Measurements from ENCODE around the gene FNDC3A.

The FNDC3A gene

GRCh38 chr13:49245101-49245500, 269.4 kb downstream of the FNDC3A start:
- Mint-ChIP-seq H3K36me3 (peaks cover 2% of the 10 kb centered on the region), H3K27ac (no peak overlapping the region), H3K27me3 (no peaks in the 10 kb centered on the region), H3K4me3 (no peak overlapping the region), H3K4me1 (peaks cover 18% of the 10 kb centered on the region), H3K9me3 (no peaks in the 10 kb centered on the region)
- no peak for ATAC-seq

GRCh38 chr13:49246850-49247642, 271.3 kb downstream of the FNDC3A start:
- no peaks in the 10 kb centered on the region for H3K27me3 Mint-ChIP-seq
- peaks cover 21% of the 10 kb centered on the region for H3K4me1 Mint-ChIP-seq
- no peaks in the 10 kb centered on the region for H3K9me3 Mint-ChIP-seq
- H3K4me3 Mint-ChIP-seq = peak overlapping the region; percentile 99
- ATAC-seq = peak; percentile 71
- peak overlapping the region; percentile 95 for H3K27ac Mint-ChIP-seq
- H3K36me3 Mint-ChIP-seq = peaks cover 11% of the 10 kb centered on the region

- Mint-ChIP-seq H3K36me3 (peaks cover 11% of the 10 kb centered on the region), H3K27ac (peak within 1 kb of the TSS; percentile 95)
Measured at GRCh38 chr13:49247643-49248621, 272.2 kb downstream of the FNDC3A start, which contains the start of gene CDADC1. Gene CDADC1, plus strand, starts transcription at chr13:49247925. Its CDS starts 113 bp downstream, at chr13:49248038.

GRCh38 chr13:49248622-49249002, 272.9 kb downstream of the FNDC3A start:
- peaks cover 11% of the 10 kb centered on the region for H3K36me3 Mint-ChIP-seq
- peak overlapping the region; percentile 99 for H3K4me3 Mint-ChIP-seq
- H3K27ac Mint-ChIP-seq = peak overlapping the region; percentile 95
- no peak for ATAC-seq
- H3K9me3 Mint-ChIP-seq = no peaks in the 10 kb centered on the region
- peaks cover 28% of the 10 kb centered on the region for H3K4me1 Mint-ChIP-seq
- no peaks in the 10 kb centered on the region for H3K27me3 Mint-ChIP-seq

More at GRCh38 chr13:49247643-49248621, 272.2 kb downstream of the FNDC3A start, which contains the start of gene CDADC1:
- Mint-ChIP-seq H3K4me3 (peak within 1 kb of the TSS; percentile 99), H3K9me3 (no peaks in the 10 kb centered on the region), H3K4me1 (peaks cover 24% of the 10 kb centered on the region), H3K27me3 (no peaks in the 10 kb centered on the region)
- ATAC-seq = peak; percentile 98

GRCh38 chr13:49251326-49251725, 275.6 kb downstream of the FNDC3A start:
- Mint-ChIP-seq H3K27me3 (no peaks in the 10 kb centered on the region), H3K36me3 (peaks cover 32% of the 10 kb centered on the region), H3K4me1 (peaks cover 28% of the 10 kb centered on the region), H3K27ac (no peak overlapping the region), H3K9me3 (no peaks in the 10 kb centered on the region), H3K4me3 (no peak overlapping the region)
- no peak for ATAC-seq

- Mint-ChIP-seq H3K27ac (no peak overlapping the region), H3K9me3 (no peaks in the 10 kb centered on the region), H3K4me1 (peaks cover 26% of the 10 kb centered on the region), H3K36me3 (peaks cover 37% of the 10 kb centered on the region), H3K4me3 (no peak overlapping the region), H3K27me3 (no peaks in the 10 kb centered on the region)
- no peak for ATAC-seq
Measured at GRCh38 chr13:49253310-49253709, 277.6 kb downstream of the FNDC3A start.

GRCh38 chr13:49254007-49254406, 278.3 kb downstream of the FNDC3A start:
- H3K9me3 Mint-ChIP-seq = no peaks in the 10 kb centered on the region
- H3K27me3 Mint-ChIP-seq = no peaks in the 10 kb centered on the region
- H3K27ac Mint-ChIP-seq = no peak overlapping the region
- no peak for ATAC-seq
- no peak overlapping the region for H3K4me3 Mint-ChIP-seq
- peaks cover 37% of the 10 kb centered on the region for H3K36me3 Mint-ChIP-seq
- H3K4me1 Mint-ChIP-seq = peaks cover 20% of the 10 kb centered on the region

GRCh38 chr13:49256841-49257240, 281.1 kb downstream of the FNDC3A start:
- Mint-ChIP-seq H3K36me3 (peaks cover 51% of the 10 kb centered on the region), H3K4me1 (peaks cover 15% of the 10 kb centered on the region), H3K27me3 (no peaks in the 10 kb centered on the region), H3K4me3 (no peak overlapping the region), H3K9me3 (no peaks in the 10 kb centered on the region), H3K27ac (no peak overlapping the region)
- no peak for ATAC-seq

- H3K4me3 Mint-ChIP-seq = peak overlapping the region; percentile 71
- ATAC-seq = no peak
- H3K4me1 Mint-ChIP-seq = peaks cover 8% of the 10 kb centered on the region
- peak overlapping the region; percentile 58 for H3K27ac Mint-ChIP-seq
- H3K9me3 Mint-ChIP-seq = no peaks in the 10 kb centered on the region
- peaks cover 51% of the 10 kb centered on the region for H3K36me3 Mint-ChIP-seq
- no peaks in the 10 kb centered on the region for H3K27me3 Mint-ChIP-seq
Measured at GRCh38 chr13:49258089-49258796, 282.5 kb downstream of the FNDC3A start.

All from stimulated activated memory B cell treated with anti-CD40 and anti-IgM and Interleukin-4, amounts not matched to agents 10 μg/mL and 1 μg/mL and 100 μg/mL, for 72 hours (primary cell).